ENCODE measurements around the gene PRX.

PRX gene

GRCh38 chr19:40360020-40360707 is 53.0 kb downstream of the PRX start:
- no peak for DNase-seq

GRCh38 chr19:40358773-40359172 is 54.4 kb downstream of the PRX start:
- no peak for DNase-seq

- no peak for DNase-seq
Measured at GRCh38 chr19:40357640-40358039, 55.5 kb downstream of the PRX start.

DNA sequence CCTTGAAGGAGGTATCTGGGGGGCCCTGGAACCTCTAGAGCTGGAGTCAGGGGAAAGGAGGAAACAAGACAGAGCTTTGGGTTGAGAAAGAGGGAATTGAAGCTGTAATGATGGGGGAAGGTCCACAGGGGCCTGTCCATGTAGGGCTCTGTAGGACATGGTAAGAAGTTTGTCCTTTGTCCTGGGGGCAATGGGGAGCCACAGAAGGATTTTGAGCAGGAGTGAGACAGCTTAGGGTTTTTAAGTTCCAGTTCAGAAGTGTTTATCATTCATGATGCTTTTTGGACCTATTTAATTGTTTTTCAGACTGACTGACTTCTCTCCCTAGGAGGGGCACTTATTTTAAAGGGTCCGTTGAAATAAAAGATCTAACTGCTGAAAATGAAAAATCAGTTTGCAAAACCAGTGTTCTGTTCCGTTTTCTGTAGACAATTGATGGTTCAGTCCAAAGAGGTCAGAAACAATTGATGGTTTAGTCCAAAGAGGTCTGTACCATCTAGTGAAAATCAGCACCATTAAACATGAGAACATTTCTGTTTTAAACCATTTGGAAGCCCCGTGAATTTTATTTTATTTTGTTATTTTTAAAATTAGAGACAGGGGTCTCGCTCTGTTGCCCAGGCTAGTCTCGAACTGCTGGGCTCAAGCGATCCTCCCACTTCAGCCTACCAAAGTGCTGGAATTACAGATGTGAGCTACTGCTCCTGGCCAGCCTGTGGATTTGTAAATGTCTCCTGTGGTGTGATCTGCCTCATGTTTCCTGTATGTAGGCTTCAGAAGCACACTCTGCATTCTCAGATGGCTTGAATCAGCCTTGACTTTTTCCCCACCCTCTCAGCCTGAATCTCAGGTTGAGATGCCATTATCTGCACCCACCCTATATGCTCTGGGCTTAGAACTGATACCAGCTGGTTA is 56.2 kb downstream of the PRX start:
- DNase-seq: no peak

DNA sequence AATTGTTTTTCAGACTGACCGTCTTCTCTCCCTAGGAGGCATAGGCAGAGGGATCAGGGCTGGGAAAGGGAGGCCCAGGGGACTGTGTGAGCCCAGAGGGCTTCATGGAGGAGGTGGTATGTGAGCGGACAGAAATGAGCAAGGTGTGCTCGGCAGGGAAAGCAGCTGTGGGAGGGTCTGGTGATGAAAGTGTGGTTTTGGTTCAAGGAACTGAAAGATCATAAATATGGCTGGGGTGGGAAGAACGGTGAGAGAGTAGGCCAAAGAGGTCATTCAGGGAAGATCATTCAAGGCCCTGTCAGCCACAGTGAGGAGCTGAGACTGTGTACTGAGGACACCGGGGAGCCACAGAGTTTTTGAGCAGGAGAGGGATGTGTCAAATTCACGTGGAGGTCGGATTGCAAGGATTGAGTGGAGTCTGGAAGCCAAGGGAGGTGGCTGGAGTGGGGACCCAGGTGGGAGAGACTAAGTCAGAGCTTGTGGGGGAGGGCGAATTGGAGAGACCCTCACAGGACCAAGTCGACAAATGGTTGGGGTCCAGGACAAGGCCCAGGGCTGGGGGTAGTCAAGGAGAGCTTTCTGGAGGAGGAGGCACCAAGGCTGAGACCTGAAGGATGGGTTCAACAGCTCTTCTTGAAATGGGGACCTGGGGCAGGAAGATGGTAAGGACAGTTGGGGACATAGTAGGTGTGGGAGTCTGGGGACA is 57.0 kb downstream of the PRX start:
- DNase-seq: no peak

- no peak for DNase-seq
Measured at GRCh38 chr19:40348961-40349507, 64.1 kb downstream of the PRX start.

DNA sequence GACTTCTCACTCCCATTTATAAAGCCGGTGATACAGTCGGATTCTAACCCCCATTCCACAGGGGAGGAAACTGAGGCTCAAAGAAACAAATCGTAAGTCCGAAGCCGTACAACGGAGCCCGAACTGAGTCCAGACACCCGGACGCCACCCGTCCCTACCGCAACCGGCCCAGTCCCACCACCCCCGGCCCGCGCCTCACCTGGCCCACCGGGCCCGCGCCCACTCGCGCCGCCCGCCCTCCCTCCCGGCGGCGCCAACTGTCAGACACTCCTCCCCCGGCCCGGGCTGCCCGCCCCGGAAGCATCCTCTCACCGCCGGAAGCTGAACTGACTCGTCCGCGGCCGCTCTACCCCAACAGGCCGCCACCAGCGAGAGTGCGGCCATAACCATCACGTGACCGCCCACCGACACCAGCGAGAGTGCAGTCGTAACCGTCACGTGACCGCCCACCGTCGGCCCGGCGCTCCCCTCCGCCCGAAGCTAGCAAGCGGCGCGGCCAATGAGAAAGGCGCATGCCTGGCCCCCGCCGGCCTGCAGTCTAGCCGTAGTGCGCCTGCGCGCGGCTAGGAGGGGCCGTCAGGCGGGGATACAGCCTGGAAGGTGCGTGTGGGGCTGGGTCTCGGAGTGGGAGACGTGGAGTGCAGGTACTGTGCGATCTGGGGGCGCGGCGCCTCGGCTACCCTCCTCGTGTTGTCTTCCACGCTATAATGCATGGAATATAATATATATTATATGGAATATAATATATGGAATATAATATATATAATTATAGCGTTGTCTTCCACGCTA is 64.9 kb downstream of the PRX start, which contains the start of the genes C19orf47 and PLD3:
Gene C19orf47, minus strand, starts transcription at position 273 of the 789 bp plus-strand sequence. CDS start 6,540 bp downstream, outside the sequence.
Gene PLD3, plus strand, starts transcription at position 571 of the 789 bp plus-strand sequence. CDS start 17,789 bp downstream, outside the sequence.
- DNase-seq: peak; percentile 97

DNA sequence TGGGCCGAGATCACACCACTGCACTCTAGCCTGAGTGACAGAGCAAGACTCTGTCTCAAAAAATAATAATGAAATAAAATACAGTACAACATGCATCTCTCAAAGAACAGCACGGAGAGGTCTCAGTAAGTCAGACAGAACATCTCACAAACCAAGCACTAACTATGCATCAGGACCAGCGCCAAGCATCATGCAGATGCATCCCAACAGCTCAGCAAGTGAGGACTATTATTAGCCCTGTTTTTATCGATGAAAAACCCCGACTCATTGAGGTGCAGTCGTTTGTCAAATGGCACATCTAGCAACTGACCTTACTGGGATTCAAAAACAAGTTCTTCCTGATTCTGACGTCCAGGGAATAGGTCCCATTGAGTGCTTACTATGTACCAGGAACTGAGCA is 68.8 kb downstream of the PRX start:
- no peak for DNase-seq
